HepG2 (cell line): ENCODE data around the gene ZNF316. TPM values are rescaled to one million over a fixed set of nuclear protein-coding genes. Genes with fewer than 3 reads are reported as not detected.

Experiments used
- ERF ChIP-seq: IDR thresholded peaks from 2 replicates; pipeline ENCODE4 v1.6.1; 2018; ENCODE audit warnings: missing biosample characterization, missing genetic modification reagents
- FOSL2 ChIP-seq: sonication (generic); formaldehyde crosslinking; IDR thresholded peaks from 2 replicates; pipeline ENCODE4 v1.4.0; 2020; ENCODE audit warnings: missing genetic modification reagents
- FUBP1 ChIP-seq: sonication (generic); formaldehyde crosslinking; IDR thresholded peaks from 2 replicates; pipeline ENCODE4 v1.5.1; 2020; ENCODE audit warnings: missing genetic modification reagents, mild to moderate bottlenecking, borderline replicate concordance
- JARID2 ChIP-seq: sonication (generic); formaldehyde crosslinking; IDR thresholded peaks from 2 replicates; pipeline ENCODE4 v1.8.1; 2023; ENCODE audit warnings: missing genetic modification reagents, inconsistent platforms; ENCODE audit not compliant: insufficient replicate concordance
- NFIC ChIP-seq: IDR thresholded peaks from 2 replicates; pipeline ENCODE4 v1.6.1; 2012; ENCODE audit warnings: mild to moderate bottlenecking, low read length, inconsistent platforms
- PHF8 ChIP-seq: sonication (generic); formaldehyde crosslinking; IDR thresholded peaks from 2 replicates; pipeline ENCODE4 v1.5.0; 2020; ENCODE audit warnings: missing genetic modification reagents
- RBFOX2 ChIP-seq: fragments of 200-400 bp; formaldehyde crosslinking; IDR thresholded peaks from 2 replicates; pipeline ENCODE4 v1.6.1; 2017; ENCODE audit warnings: low read depth, mild to moderate bottlenecking, low read length
- SP4 ChIP-seq: sonication (generic); formaldehyde crosslinking; IDR thresholded peaks from 2 replicates; pipeline ENCODE4 v1.8.1; 2023; ENCODE audit warnings: mild to moderate bottlenecking, missing genetic modification reagents
- TFDP1 ChIP-seq: IDR thresholded peaks from 2 replicates; pipeline ENCODE4 v1.6.1; 2016; ENCODE audit warnings: missing compliant biosample characterization, missing genetic modification reagents, borderline replicate concordance
- THAP11 ChIP-seq: IDR thresholded peaks from 2 replicates; pipeline ENCODE4 v1.6.1; 2016; ENCODE audit warnings: missing biosample characterization, missing genetic modification reagents
- U2AF2 ChIP-seq: fragments of 200-400 bp; formaldehyde crosslinking; IDR thresholded peaks from 2 replicates; pipeline ENCODE4 v1.6.1; 2017; ENCODE audit warnings: low read depth, mild to moderate bottlenecking, low read length
- ZFY ChIP-seq: sonication (generic); formaldehyde crosslinking; IDR thresholded peaks from 2 replicates; pipeline ENCODE4 v1.4.0; 2020; ENCODE audit warnings: missing genetic modification reagents
- ZNF18 ChIP-seq: sonication (generic); formaldehyde crosslinking; IDR thresholded peaks from 2 replicates; pipeline ENCODE4 v1.8.0; 2022; ENCODE audit warnings: mild to moderate bottlenecking, missing genetic modification reagents; ENCODE audit not compliant: insufficient replicate concordance
- ZNF556 ChIP-seq: sonication (generic); formaldehyde crosslinking; IDR thresholded peaks from 2 replicates; pipeline ENCODE4 v1.4.0; 2020; ENCODE audit warnings: mild to moderate bottlenecking, missing genetic modification reagents, borderline replicate concordance
- ZNF597 ChIP-seq: sonication (generic); formaldehyde crosslinking; IDR thresholded peaks from 2 replicates; pipeline ENCODE4 v1.5.0; 2020; ENCODE audit warnings: missing genetic modification reagents
- ZNF782 ChIP-seq: sonication (generic); formaldehyde crosslinking; IDR thresholded peaks from 2 replicates; pipeline ENCODE4 v1.4.0; 2020; ENCODE audit warnings: missing genetic modification reagents, mild to moderate bottlenecking, borderline replicate concordance
- ZNF784 ChIP-seq: sonication (generic); formaldehyde crosslinking; IDR thresholded peaks from 2 replicates; pipeline ENCODE4 v1.5.1; 2020; ENCODE audit warnings: missing genetic modification reagents, mild to moderate bottlenecking, borderline replicate concordance
- ZNF839 ChIP-seq: sonication (generic); formaldehyde crosslinking; IDR thresholded peaks from 2 replicates; pipeline ENCODE4 v1.4.0; 2020; ENCODE audit warnings: missing genetic modification reagents, mild to moderate bottlenecking, borderline replicate concordance
- polyA plus RNA-seq, 8 experiments: library from polyadenylated mRNA; depleted of rRNA in 3 of 8; stranded (reverse) in 7 of 8; unstranded in 1 of 8; fragments of >200 nt; fragmentation: Illumina TruSeq in 4 of 8; extraction: Trizol in 4 of 8; gene quantifications; 2 replicates each; pipeline versions ENCODE4 v1.2.1 to v1.2.3, GENCODE V29; 2011 to 2016; ENCODE audit warnings: low read depth in 4 of 8, missing spikeins in 1 of 8, mixed read lengths in 1 of 8; ENCODE audit not compliant: insufficient read depth in 1 of 8
- total RNA-seq, 5 experiments: library from RNA; depleted of rRNA; stranded (reverse); fragments of >200 nt; fragmentation: Illumina TruSeq; extraction: Trizol; gene quantifications; 2 replicates each; pipeline ENCODE4 v1.2.3, GENCODE V29; 2016; ENCODE audit warnings: low read depth in 1 of 5
- TF ChIP-seq, protein P1 (sequence below): IDR thresholded peaks from 2 replicates; pipeline ENCODE4 v1.6.1; 2016
- TF ChIP-seq, protein P2 (sequence below): IDR thresholded peaks from 2 replicates; pipeline ENCODE4 v1.6.1; 2016

ZNF316 gene
- total and polyA plus RNA-seq, 2 of the 13 experiments (the other 11 are each of a cell fraction or from before 2014, with no cell fraction given), result 4.3 to 9.9 TPM

DNA sequence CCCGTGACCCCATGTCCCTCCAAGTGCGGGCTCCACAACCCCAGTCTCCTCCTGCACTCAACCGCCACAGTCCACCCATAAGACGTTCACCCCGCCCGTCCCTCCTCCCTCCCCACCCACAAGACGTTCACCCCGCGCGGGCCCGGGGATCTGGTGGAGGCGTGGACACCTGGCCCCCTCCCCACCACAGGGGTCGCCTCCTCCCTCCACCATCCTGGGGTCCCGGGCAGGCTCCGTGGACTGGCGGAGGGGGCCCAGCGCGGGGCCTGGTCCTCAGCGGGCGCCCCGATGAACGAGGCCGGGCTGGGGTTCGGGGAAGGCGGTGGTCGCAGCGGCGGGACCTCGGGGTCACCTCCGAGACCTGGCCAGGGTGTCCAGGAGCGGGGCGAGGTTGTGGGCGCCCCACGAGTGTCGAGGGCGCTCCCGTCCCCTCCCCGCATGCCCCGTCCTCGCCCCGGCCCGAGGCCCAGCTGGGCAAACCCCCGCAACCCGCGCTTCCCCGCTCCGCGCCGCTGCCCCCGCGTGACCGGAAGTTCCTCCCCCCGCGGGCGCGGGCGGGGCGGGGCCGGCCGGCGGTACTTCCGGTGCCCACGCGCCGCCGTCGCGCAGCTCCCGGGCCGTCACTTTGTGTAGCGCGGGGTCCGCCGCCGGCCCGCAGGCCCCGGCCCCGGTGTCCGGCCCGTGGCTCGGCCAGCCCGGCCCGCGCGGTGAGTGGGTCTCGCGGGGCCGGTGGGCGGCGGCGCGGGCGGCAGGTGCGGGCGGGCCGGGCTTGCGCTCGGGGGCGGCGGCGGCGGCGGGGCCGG lies at the start of gene ZNF316 (continued):
- 0 out of 2 replicates have a peak, but pooled peaks have one; percentile 42 for TF ChIP-seq ZNF556 (CRISPR knock-in tag)
- TF ChIP-seq ERF, result no peak
- TF ChIP-seq FOSL2 (CRISPR knock-in tag), result no peak
- TF ChIP-seq ZNF839 (CRISPR knock-in tag), result no peak
- TF ChIP-seq ZNF782 (CRISPR knock-in tag), result no peak
- TF ChIP-seq, protein P1, sequence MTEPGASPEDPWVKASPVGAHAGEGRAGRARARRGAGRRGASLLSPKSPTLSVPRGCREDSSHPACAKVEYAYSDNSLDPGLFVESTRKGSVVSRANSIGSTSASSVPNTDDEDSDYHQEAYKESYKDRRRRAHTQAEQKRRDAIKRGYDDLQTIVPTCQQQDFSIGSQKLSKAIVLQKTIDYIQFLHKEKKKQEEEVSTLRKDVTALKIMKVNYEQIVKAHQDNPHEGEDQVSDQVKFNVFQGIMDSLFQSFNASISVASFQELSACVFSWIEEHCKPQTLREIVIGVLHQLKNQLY (CRISPR knock-in tag), result no peak
- TF ChIP-seq, protein P2, sequence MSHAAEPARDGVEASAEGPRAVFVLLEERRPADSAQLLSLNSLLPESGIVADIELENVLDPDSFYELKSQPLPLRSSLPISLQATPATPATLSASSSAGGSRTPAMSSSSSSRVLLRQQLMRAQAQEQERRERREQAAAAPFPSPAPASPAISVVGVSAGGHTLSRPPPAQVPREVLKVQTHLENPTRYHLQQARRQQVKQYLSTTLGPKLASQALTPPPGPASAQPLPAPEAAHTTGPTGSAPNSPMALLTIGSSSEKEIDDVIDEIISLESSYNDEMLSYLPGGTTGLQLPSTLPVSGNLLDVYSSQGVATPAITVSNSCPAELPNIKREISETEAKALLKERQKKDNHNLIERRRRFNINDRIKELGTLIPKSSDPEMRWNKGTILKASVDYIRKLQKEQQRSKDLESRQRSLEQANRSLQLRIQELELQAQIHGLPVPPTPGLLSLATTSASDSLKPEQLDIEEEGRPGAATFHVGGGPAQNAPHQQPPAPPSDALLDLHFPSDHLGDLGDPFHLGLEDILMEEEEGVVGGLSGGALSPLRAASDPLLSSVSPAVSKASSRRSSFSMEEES (CRISPR knock-in tag), result peak; percentile 19; the same call in 1 of the 2 replicates
- no peak for TF ChIP-seq FUBP1 (CRISPR knock-in tag)
- TF ChIP-seq TFDP1, result peak; percentile 47; the same call in 1 of the 2 replicates
- no peak for TF ChIP-seq ZNF784
- peak; percentile 53 for TF ChIP-seq PHF8 (CRISPR knock-in tag)
- TF ChIP-seq ZNF597 (CRISPR knock-in tag), result no peak
- no peak for TF ChIP-seq NFIC
- TF ChIP-seq THAP11 (CRISPR knock-in tag), result peak; percentile 57; the same call in 1 of the 2 replicates
- peak; percentile 69; the same call in 1 of the 2 replicates for TF ChIP-seq RBFOX2
- TF ChIP-seq U2AF2, result no peak
- TF ChIP-seq SP4 (CRISPR knock-in tag), result 0 out of 2 replicates have a peak, but pooled peaks have one; percentile 20
- peak; percentile 49 for TF ChIP-seq JARID2 (CRISPR knock-in tag)
- no peak for TF ChIP-seq ZNF18 (CRISPR knock-in tag)
- peak; percentile 69 for TF ChIP-seq ZFY
